SJCRH30 (cell line): ENCODE results near the gene IL17C. TPM values are rescaled to one million over a fixed set of nuclear protein-coding genes. Genes with fewer than 3 reads are reported as not detected.

Source experiments
- DNase-seq, 2 experiments: peaks; one replicate each; pipeline ENCODE4 v3.0.0-alpha.2; 2015 to 2020
- H3K27ac ChIP-seq: fragments of 250-450 bp; sonication (Bioruptor Pico); 2 replicates; pipeline ENCODE4 v1.5.1; 2020; ENCODE audit warnings: mild to moderate bottlenecking, moderate library complexity
- H3K27me3 ChIP-seq: fragments of 250-450 bp; sonication (Bioruptor Pico); 2 replicates; pipeline ENCODE4 v1.5.1; 2020; ENCODE audit warnings: mild to moderate bottlenecking, moderate library complexity
- H3K36me3 ChIP-seq: fragments of 250-450 bp; sonication (Bioruptor Pico); 2 replicates; pipeline ENCODE4 v1.5.1; 2020; ENCODE audit warnings: mild to moderate bottlenecking, moderate library complexity
- H3K4me1 ChIP-seq: fragments of 250-450 bp; sonication (Bioruptor Pico); 2 replicates; pipeline ENCODE4 v1.5.1; 2020; ENCODE audit warnings: mild to moderate bottlenecking, moderate library complexity
- H3K4me3 ChIP-seq: fragments of 250-450 bp; sonication (Bioruptor Pico); 2 replicates; pipeline ENCODE4 v1.5.1; 2020; ENCODE audit warnings: mild to moderate bottlenecking, moderate library complexity
- H3K9me3 ChIP-seq: fragments of 250-450 bp; sonication (Bioruptor Pico); replicated peaks from 2 replicates; pipeline ENCODE4 v1.5.1; 2020; ENCODE audit warnings: mild to moderate bottlenecking, moderate library complexity
- total RNA-seq: library from RNA; depleted of rRNA; stranded (reverse); fragments of >200 nt; shearing (Covaris generic); gene quantifications from 2 replicates; pipeline ENCODE4 v1.2.3, GENCODE V29; 2014; rRNA removed

Gene IL17C
- total RNA-seq, 1 experiment from 2014 or later: not detected

GRCh38 chr16:88681709-88682451, 43.5 kb downstream of the IL17C start:
- Histone ChIP-seq H3K27ac (no peak overlapping the region), H3K27me3 (no peaks in the 10 kb centered on the region)

GRCh38 chr16:88684569-88685155, 46.3 kb downstream of the IL17C start:
- H3K4me1 ChIP-seq: peaks cover 27% of the 10 kb centered on the region
- no peaks in the 10 kb centered on the region for H3K9me3 ChIP-seq
- no peaks in the 10 kb centered on the region for H3K36me3 ChIP-seq
- no peak for DNase-seq
- no peak overlapping the region for H3K27ac ChIP-seq
- H3K27me3 ChIP-seq: no peaks in the 10 kb centered on the region
- H3K4me3 ChIP-seq: no peak overlapping the region

More at GRCh38 chr16:88681709-88682451, 43.5 kb downstream of the IL17C start:
- no peaks in the 10 kb centered on the region for H3K9me3 ChIP-seq
- no peak overlapping the region for H3K4me3 ChIP-seq
- no peaks in the 10 kb centered on the region for H3K36me3 ChIP-seq
- peaks cover 7% of the 10 kb centered on the region for H3K4me1 ChIP-seq
- DNase-seq: no peak

- H3K4me1 ChIP-seq: peaks cover 27% of the 10 kb centered on the region
- H3K4me3 ChIP-seq: peak overlapping the region; percentile 51
- H3K36me3 ChIP-seq: no peaks in the 10 kb centered on the region
- H3K27ac ChIP-seq: no peak overlapping the region
- no peaks in the 10 kb centered on the region for H3K9me3 ChIP-seq
- DNase-seq: peak in 1 of 2 experiments; percentile 24
- no peaks in the 10 kb centered on the region for H3K27me3 ChIP-seq
These were observed 47.0 kb downstream of the IL17C start for GRCh38 chr16:88685156-88686061.

GRCh38 chr16:88686062-88686438, 47.7 kb downstream of the IL17C start:
- peaks cover 27% of the 10 kb centered on the region for H3K4me1 ChIP-seq
- DNase-seq: no peak
- H3K27me3 ChIP-seq: no peaks in the 10 kb centered on the region
- peak overlapping the region; percentile 51 for H3K4me3 ChIP-seq
- no peaks in the 10 kb centered on the region for H3K36me3 ChIP-seq
- no peak overlapping the region for H3K27ac ChIP-seq
- H3K9me3 ChIP-seq: no peaks in the 10 kb centered on the region

- H3K27me3 ChIP-seq: no peaks in the 10 kb centered on the region
- H3K4me1 ChIP-seq: peaks cover 27% of the 10 kb centered on the region
- H3K4me3 ChIP-seq: peak within 1 kb of the TSS; percentile 51
- H3K36me3 ChIP-seq: no peaks in the 10 kb centered on the region
- H3K27ac ChIP-seq: peak within 1 kb of the TSS; percentile 80
- H3K9me3 ChIP-seq: no peaks in the 10 kb centered on the region
- DNase-seq: peak; percentile 82 to 85
These were observed 48.3 kb downstream of the IL17C start, which contains the start of gene SNAI3 for GRCh38 chr16:88686439-88687253. SNAI3 (minus strand) TSS chr16:88686507; CDS start chr16:88686406, 101 bp downstream.

- Histone ChIP-seq H3K4me1 (peaks cover 27% of the 10 kb centered on the region), H3K36me3 (no peaks in the 10 kb centered on the region), H3K4me3 (no peak overlapping the region; the same call in 1 of the 2 replicates), H3K9me3 (no peaks in the 10 kb centered on the region), H3K27me3 (no peaks in the 10 kb centered on the region), H3K27ac (peak overlapping the region; percentile 80)
- no peak for DNase-seq
These were observed 48.8 kb downstream of the IL17C start for GRCh38 chr16:88687254-88687576.

- Histone ChIP-seq H3K4me3 (no peak overlapping the region), H3K36me3 (no peaks in the 10 kb centered on the region), H3K4me1 (peaks cover 27% of the 10 kb centered on the region), H3K9me3 (no peaks in the 10 kb centered on the region), H3K27me3 (no peaks in the 10 kb centered on the region), H3K27ac (peak overlapping the region; percentile 80; the same call in 1 of the 2 replicates)
- no peak for DNase-seq
These were observed 49.3 kb downstream of the IL17C start for GRCh38 chr16:88687676-88688012.

GRCh38 chr16:88688013-88688778, 49.8 kb downstream of the IL17C start:
- Histone ChIP-seq H3K27me3 (no peaks in the 10 kb centered on the region), H3K9me3 (no peaks in the 10 kb centered on the region), H3K4me1 (peaks cover 27% of the 10 kb centered on the region), H3K36me3 (no peaks in the 10 kb centered on the region), H3K4me3 (no peak overlapping the region), H3K27ac (no peak overlapping the region)
- peak; percentile 46 to 51 for DNase-seq

Other genes with a start within 250 kb of the IL17C start
- gene ZFPM1, start 185.3 kb upstream of the IL17C start, total RNA-seq: 0.56 and 0.85 TPM in 2 replicates
- gene ZC3H18, start 68.2 kb upstream of the IL17C start, total RNA-seq: 19.2 and 21.0 TPM in 2 replicates
- gene CYBA, start 12.5 kb downstream of the IL17C start, total RNA-seq: 0.24 and 0.76 TPM in 2 replicates
- gene MVD, start 24.5 kb downstream of the IL17C start, total RNA-seq: 12.6 and 21.0 TPM in 2 replicates
- gene SNAI3, start 47.9 kb downstream of the IL17C start, total RNA-seq: 0.47 and 0.56 TPM in 2 replicates
- 10.4 and 10.7 TPM in 2 replicates for gene RNF166, start 67.8 kb downstream of the IL17C start, total RNA-seq
- 10.3 and 11.5 TPM in 2 replicates for gene CTU2, start 67.9 kb downstream of the IL17C start, total RNA-seq
- 23.8 and 28.1 TPM in 2 replicates for gene PIEZO1, start 146.6 kb downstream of the IL17C start, total RNA-seq
- gene CDT1, start 165.2 kb downstream of the IL17C start, total RNA-seq: 24.3 and 27.2 TPM in 2 replicates
- 43.4 and 46.5 TPM in 2 replicates for gene APRT, start 173.4 kb downstream of the IL17C start, total RNA-seq
- 10.4 and 11.1 TPM in 2 replicates for gene GALNS, start 218.4 kb downstream of the IL17C start, total RNA-seq
- 34.3 and 36.9 TPM in 2 replicates for gene TRAPPC2L, start 218.6 kb downstream of the IL17C start, total RNA-seq
- gene PABPN1L, start 228.1 kb downstream of the IL17C start, total RNA-seq: 0.25 TPM in 1 of 2 replicates, not detected in the other